Small intestine (tissue), 7 donors: ENCODE results near the gene CCDC137. TPM values are rescaled to one million over a fixed set of nuclear protein-coding genes. Genes with fewer than 3 reads are reported as not detected.

Source experiments
- DNase-seq, 2 donors: peaks; one replicate each; pipeline versions ENCODE4 v3.0.0 to v3.0.0-alpha.2; 2013
- FAIRE-seq: peaks from 2 replicates; lab custom pipeline; 2012; peaks lifted over from hg19 to GRCh38; lab: Jason Lieb, UNC
- H3K27ac ChIP-seq, 3 donors: one replicate each; pipeline ENCODE4 v1.5.1; 2013; ENCODE audit warnings: low read length in 2 of 3, mild to moderate bottlenecking in 2 of 3, control low read depth in 1 of 3, inconsistent platforms in 1 of 3, low read depth in 1 of 3, moderate library complexity in 1 of 3
- H3K27me3 ChIP-seq, 3 donors: one replicate each; pipeline ENCODE4 v1.6.1; 2013; ENCODE audit warnings: low read length in 3 of 3, inconsistent platforms in 1 of 3; ENCODE audit not compliant: control insufficient read depth in 3 of 3, insufficient read depth in 3 of 3
- H3K36me3 ChIP-seq, 3 donors: one replicate each; pipeline ENCODE4 v1.6.1; 2013; ENCODE audit warnings: low read length in 3 of 3, inconsistent platforms in 1 of 3, low read depth in 1 of 3, mild to moderate bottlenecking in 1 of 3, moderate library complexity in 1 of 3; ENCODE audit not compliant: control insufficient read depth in 3 of 3, insufficient read depth in 2 of 3
- H3K4me1 ChIP-seq, 3 donors: one replicate each; pipeline ENCODE4 v1.6.1; 2013; ENCODE audit warnings: low read length in 2 of 3, inconsistent platforms in 1 of 3, low read depth in 1 of 3, mild to moderate bottlenecking in 1 of 3, moderate library complexity in 1 of 3; ENCODE audit not compliant: control insufficient read depth in 3 of 3, insufficient read depth in 2 of 3
- H3K4me3 ChIP-seq, 3 donors: one replicate each; pipeline ENCODE4 v1.5.1; 2013; ENCODE audit warnings: low read length in 3 of 3, control low read depth in 1 of 3, inconsistent platforms in 1 of 3, low read depth in 1 of 3, mild to moderate bottlenecking in 1 of 3, moderate library complexity in 1 of 3
- H3K9me3 ChIP-seq, 2 donors: one replicate each; pipeline ENCODE4 v1.6.1; 2013; ENCODE audit warnings: low read depth in 1 of 2, low read length in 1 of 2; ENCODE audit not compliant: control insufficient read depth in 2 of 2, insufficient read depth in 1 of 2
- WGBS, 3 donors: extraction: QIAGEN DNeasy Blood & Tissue Kit; methylation state at CpG; one replicate each; pipeline ENCODE4 v1.1.7; 2013; 5-methylcytosine and 5-hydroxymethylcytosine counted together
- polyA plus RNA-seq, 4 donors: library from polyadenylated mRNA; stranded (reverse) in 3 of 4; unstranded in 1 of 4; fragments of 200-250 nt in 3 of 4; fragments of 120-200 nt in 1 of 4; gene quantifications; one replicate each; pipeline versions ENCODE4 v1.2.1 to v1.2.3, GENCODE V29; 2013
- donor health status: healthy with polysubstance abuse.
- donor health status: control.
- donor health status: control.
- donor health status: Bipolar disorder and iron deficiency.
- donor health status: healthy.

The CCDC137 gene
- polyA plus RNA-seq, 4 donors, result 18.1 to 89.2 (median 21.7) TPM

DNA sequence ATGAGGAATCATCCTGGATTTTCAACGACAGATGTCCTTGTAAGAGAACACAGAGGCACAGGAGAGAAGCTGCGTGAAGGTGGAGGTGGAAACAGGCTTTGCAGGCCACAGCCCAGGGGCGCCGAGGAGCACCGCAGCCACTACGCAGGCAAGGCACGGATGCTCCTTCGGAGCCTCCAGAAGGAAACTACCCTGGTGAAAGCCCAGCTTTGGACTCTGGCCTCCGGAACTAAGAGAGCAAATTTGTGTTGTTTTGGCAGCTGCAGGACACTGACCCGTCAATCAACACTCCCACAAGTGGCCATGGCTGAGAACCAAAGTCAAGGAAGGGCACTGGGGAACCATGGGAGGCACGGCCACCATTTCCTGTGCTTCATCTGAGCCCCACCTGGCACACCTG is 13.6 kb downstream of the CCDC137 start:
- no peak for FAIRE-seq
- no peaks in the 10 kb centered on the region for H3K27me3 ChIP-seq
- H3K4me1 ChIP-seq, result peaks cover 0 to 8% (median 4%) of the 10 kb centered on the region in 3 donors
- H3K9me3 ChIP-seq, result peaks cover 0 to 5% of the 10 kb centered on the region in 2 donors
- no peak overlapping the region for H3K4me3 ChIP-seq
- WGBS, 3 donors, result 46 to 84% (median 74%) methylated on average over 11 of the region's 11 CpGs
- no peak overlapping the region for H3K27ac ChIP-seq
- no peak for DNase-seq
- H3K36me3 ChIP-seq, result peaks cover 0 to 32% (median 0%) of the 10 kb centered on the region in 3 donors

- Histone ChIP-seq H3K9me3 (peaks cover 0 to 1% of the 10 kb centered on the region in 2 donors), H3K4me1 (peaks cover 0 to 13% (median 4%) of the 10 kb centered on the region in 3 donors), H3K36me3 (peaks cover 0 to 43% (median under 1%) of the 10 kb centered on the region in 3 donors), H3K27ac (no peak overlapping the region), H3K27me3 (no peaks in the 10 kb centered on the region), H3K4me3 (no peak overlapping the region)
- no peak for DNase-seq
- 82 to 86% (median 84%) methylated on average over 17 of the region's 17 CpGs for WGBS, 3 donors
- no peak for FAIRE-seq
These were observed 15.1 kb downstream of the CCDC137 start for GRCh38 chr17:81681672-81682071.

DNA sequence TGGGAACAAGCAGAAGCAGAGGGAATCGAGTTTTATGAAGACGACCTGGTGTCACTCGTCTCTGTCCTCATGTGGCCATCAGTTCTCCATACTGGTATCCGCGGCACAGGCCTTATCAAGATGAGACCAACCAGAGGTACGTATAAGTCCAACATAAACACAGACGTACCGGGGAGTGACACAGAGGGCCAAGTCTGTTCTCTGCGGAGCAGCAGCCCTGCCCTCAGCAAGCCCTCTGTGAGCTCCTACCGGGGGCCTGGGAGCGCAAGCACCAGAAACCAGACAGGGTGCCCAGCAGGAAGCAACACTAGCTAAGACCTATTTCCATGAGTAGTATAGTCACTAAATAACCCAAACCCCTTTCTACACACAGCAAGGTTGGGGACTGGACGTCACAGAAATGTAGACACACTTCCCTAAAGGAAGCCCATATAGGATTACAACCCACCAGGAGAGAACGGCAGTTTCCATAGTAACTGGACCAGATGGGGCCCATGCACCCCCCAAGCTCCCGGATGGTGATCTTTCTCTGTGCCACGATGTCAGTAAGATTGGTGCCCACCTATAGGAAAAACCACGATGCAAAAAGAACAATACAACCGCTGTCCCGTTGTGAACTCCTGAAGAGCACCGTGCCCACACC is 16.1 kb downstream of the CCDC137 start:
- Histone ChIP-seq H3K4me1 (peaks cover 0 to 13% (median 4%) of the 10 kb centered on the region in 3 donors), H3K4me3 (peak overlapping the region; percentile 81 to 97 (median 95)), H3K36me3 (peaks cover 0 to 53% (median 7%) of the 10 kb centered on the region in 3 donors), H3K27me3 (no peaks in the 10 kb centered on the region), H3K27ac (peak overlapping the region in 1 of 3 donors; percentile 64), H3K9me3 (no peaks in the 10 kb centered on the region)
- 30 to 41% (median 36%) methylated on average over 18 to 19 of the region's 19 CpGs for WGBS, 3 donors
- no peak for FAIRE-seq
- DNase-seq, result peak in 1 of 2 donors; percentile 19

- Histone ChIP-seq H3K9me3 (no peaks in the 10 kb centered on the region), H3K4me1 (peaks cover 0 to 13% (median 4%) of the 10 kb centered on the region in 3 donors), H3K36me3 (peaks cover 0 to 58% (median 7%) of the 10 kb centered on the region in 3 donors), H3K27me3 (no peaks in the 10 kb centered on the region), H3K4me3 (peak overlapping the region; percentile 81 to 97 (median 95)), H3K27ac (peak overlapping the region in 2 of 3 donors; percentile 62 to 64)
- DNase-seq (no peak), FAIRE-seq (no peak)
- WGBS, 3 donors, result 0 to 1% (median 0%) methylated on average over 17 to 37 of the region's 37 CpGs
These were observed 16.7 kb downstream of the CCDC137 start for GRCh38 chr17:81683208-81683583.

GRCh38 chr17:81683584-81684441 is 17.3 kb downstream of the CCDC137 start, which contains the start of the genes ARL16 and HGS:
Gene ARL16 (minus strand): TSS chr17:81683797. CDS start chr17:81683753, 44 bp downstream.
Gene HGS (plus strand): TSS chr17:81684011. CDS start chr17:81684067, 56 bp downstream.
- FAIRE-seq (no peak), DNase-seq (peak; percentile 99 to 100)
- Histone ChIP-seq H3K36me3 (peaks cover 1 to 65% (median 10%) of the 10 kb centered on the region in 3 donors), H3K4me3 (peak within 1 kb of the TSS; percentile 95 to 98 (median 97)), H3K4me1 (peaks cover 0 to 13% (median 4%) of the 10 kb centered on the region in 3 donors), H3K27me3 (no peaks in the 10 kb centered on the region), H3K9me3 (no peaks in the 10 kb centered on the region), H3K27ac (peak within 1 kb of the TSS; percentile 62 to 82 (median 75))
- WGBS, 3 donors, result 0 to 1% (median 1%) methylated on average over 85 to 112 of the region's 112 CpGs

DNA sequence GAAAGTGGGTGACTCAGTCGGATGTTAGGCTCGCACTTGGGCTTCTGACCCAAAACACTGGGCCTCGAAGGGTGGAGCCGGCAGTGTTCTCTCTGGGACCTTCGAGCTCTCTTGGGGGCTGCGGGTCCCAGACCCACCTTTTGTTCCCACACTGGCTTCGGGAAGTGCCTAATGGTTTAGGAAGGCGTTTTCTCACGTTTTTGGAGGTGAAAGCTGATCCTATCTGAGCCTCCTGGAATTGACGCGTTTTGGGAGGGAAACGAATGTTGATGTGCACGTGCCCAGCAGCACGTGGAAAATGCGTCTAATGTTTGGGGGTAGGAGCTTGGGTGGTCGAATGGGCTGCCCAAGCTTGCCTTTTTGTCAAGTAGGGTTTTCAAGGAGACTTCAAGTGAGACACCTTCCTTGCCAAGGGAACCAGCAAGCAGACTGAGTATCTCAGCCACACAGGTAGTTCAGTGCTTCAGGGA is 17.9 kb downstream of the CCDC137 start:
- H3K27ac ChIP-seq, result peak overlapping the region in 2 of 3 donors; percentile 75 to 82
- 1 to 2% (median 1%) methylated on average over 16 of the region's 16 CpGs for WGBS, 3 donors

DNA sequence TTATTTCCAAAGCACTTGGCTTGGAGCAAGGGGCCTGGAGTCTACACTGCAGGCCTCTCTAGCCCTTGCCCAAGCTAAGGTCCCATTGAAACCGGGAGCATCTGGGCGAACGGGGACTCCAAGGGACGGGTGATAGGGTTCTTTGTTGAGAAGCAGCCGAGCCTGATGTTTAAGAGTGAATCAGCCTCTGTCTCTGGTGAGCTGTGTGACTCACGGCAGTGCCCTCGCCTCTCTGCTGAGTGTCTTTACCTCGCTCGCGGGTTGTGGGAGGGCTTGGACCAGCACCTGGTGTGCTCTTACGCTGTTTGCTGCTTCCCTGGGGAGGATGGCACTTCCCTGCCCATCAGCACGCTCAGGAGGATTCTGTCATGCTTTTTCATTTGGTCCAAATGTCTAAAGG is 18.6 kb downstream of the CCDC137 start:
- Histone ChIP-seq H3K4me3 (peak overlapping the region in 2 of 3 donors; percentile 95 to 97), H3K9me3 (no peaks in the 10 kb centered on the region), H3K27me3 (no peaks in the 10 kb centered on the region), H3K36me3 (peaks cover 3 to 73% (median 15%) of the 10 kb centered on the region in 3 donors), H3K4me1 (peaks cover 0 to 13% (median 4%) of the 10 kb centered on the region in 3 donors), H3K27ac (no peak overlapping the region)
- FAIRE-seq (no peak), DNase-seq (no peak)
- WGBS, 3 donors, result 53 to 69% (median 60%) methylated on average over 12 of the region's 12 CpGs

More for the DNA sequence above, 17.9 kb downstream of the CCDC137 start:
- FAIRE-seq (no peak), DNase-seq (peak; percentile 12 to 30)
- Histone ChIP-seq H3K9me3 (no peaks in the 10 kb centered on the region), H3K4me1 (peaks cover 0 to 13% (median 4%) of the 10 kb centered on the region in 3 donors), H3K36me3 (peaks cover 3 to 71% (median 14%) of the 10 kb centered on the region in 3 donors), H3K27me3 (no peaks in the 10 kb centered on the region), H3K4me3 (peak overlapping the region; percentile 95 to 98 (median 97))

DNA sequence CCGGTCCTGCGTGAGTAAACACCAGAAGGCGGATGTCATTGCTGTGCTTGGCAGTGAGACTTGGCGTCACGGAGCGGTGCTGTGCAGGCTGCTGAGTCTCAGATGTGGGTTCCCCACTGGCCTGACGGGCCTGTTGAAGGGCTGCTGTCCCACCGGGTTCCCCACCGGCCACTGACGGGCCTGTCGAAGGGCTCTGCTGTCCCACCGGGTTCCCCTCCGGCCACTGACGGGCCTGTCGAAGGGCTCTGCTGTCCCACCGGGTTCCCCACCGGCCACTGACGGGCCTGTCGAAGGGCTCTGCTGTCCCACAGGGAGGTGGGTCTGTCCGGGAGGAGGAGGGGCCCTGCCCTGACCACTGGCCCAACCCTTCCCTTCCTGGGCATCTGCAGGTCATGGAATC is 20.1 kb downstream of the CCDC137 start:
- H3K27ac ChIP-seq, result no peak overlapping the region
- DNase-seq (no peak), FAIRE-seq (no peak)
- no peaks in the 10 kb centered on the region for H3K27me3 ChIP-seq
- WGBS, 3 donors, result 88 to 95% (median 95%) methylated on average over 18 to 20 of the region's 20 CpGs
- H3K36me3 ChIP-seq, result peaks cover 3 to 76% (median 19%) of the 10 kb centered on the region in 3 donors
- no peaks in the 10 kb centered on the region for H3K9me3 ChIP-seq
- H3K4me1 ChIP-seq, result peaks cover 0 to 13% (median 4%) of the 10 kb centered on the region in 3 donors
- H3K4me3 ChIP-seq, result no peak overlapping the region
